NB4 (cell line): ENCODE data around the gene IFI6.

Experiments used
- MYC ChIP-seq: IDR thresholded peaks from 2 replicates; pipeline ENCODE4 v1.6.1; 2011; ENCODE audit warnings: low read depth, low read length
- POLR2A ChIP-seq: IDR thresholded peaks from 2 replicates; pipeline ENCODE4 v1.6.1; 2011; ENCODE audit warnings: mild to moderate bottlenecking; ENCODE audit not compliant: insufficient read length; ENCODE audit errors: extremely low read depth
- TF ChIP-seq, protein P1 (sequence below): IDR thresholded peaks from one replicate; pipeline ENCODE4 v1.5.1; 2012; ENCODE audit warnings: low read depth, low read length

GRCh38 chr1:27644369-27645070, 27.5 kb downstream of the IFI6 start:
- TF ChIP-seq, protein P1, sequence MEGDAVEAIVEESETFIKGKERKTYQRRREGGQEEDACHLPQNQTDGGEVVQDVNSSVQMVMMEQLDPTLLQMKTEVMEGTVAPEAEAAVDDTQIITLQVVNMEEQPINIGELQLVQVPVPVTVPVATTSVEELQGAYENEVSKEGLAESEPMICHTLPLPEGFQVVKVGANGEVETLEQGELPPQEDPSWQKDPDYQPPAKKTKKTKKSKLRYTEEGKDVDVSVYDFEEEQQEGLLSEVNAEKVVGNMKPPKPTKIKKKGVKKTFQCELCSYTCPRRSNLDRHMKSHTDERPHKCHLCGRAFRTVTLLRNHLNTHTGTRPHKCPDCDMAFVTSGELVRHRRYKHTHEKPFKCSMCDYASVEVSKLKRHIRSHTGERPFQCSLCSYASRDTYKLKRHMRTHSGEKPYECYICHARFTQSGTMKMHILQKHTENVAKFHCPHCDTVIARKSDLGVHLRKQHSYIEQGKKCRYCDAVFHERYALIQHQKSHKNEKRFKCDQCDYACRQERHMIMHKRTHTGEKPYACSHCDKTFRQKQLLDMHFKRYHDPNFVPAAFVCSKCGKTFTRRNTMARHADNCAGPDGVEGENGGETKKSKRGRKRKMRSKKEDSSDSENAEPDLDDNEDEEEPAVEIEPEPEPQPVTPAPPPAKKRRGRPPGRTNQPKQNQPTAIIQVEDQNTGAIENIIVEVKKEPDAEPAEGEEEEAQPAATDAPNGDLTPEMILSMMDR: no peak
- TF ChIP-seq MYC (no peak), POLR2A (no peak)
